B cell (primary cell): ENCODE data around the gene CWC27. TPM values are rescaled to one million over a fixed set of nuclear protein-coding genes. Genes with fewer than 3 reads are reported as not detected.

Experiments
- ATAC-seq: fragments of 200-7000 bp; cut with Tn5 transposase; one replicate; pipeline ENCODE4 v1.10.0; 2021; ENCODE audit warnings: low read depth, mild to moderate bottlenecking, moderate number of reproducible peaks, moderate library complexity
- CTCF ChIA-PET: fragments of 350-600 bp; sonication (Branson Sonifier 250); formaldehyde crosslinking; loops from one replicate; lab custom pipeline; 2021; ENCODE audit warnings: antibody characterized with exemption, inconsistent platforms; lab: Charles Lee
- POLR2A ChIA-PET: fragments of 350-600 bp; sonication (Branson Sonifier 250); formaldehyde crosslinking; loops from one replicate; lab custom pipeline; 2021; ENCODE audit warnings: antibody characterized with exemption; lab: Charles Lee
- DNase-seq: peaks from one replicate; pipeline ENCODE4 v3.0.0; 2013
- H2AFZ ChIP-seq: 2 replicates; pipeline ENCODE4 v1.6.1; 2012; ENCODE audit warnings: mild to moderate bottlenecking, low read depth, low read length; ENCODE audit not compliant: insufficient read depth, poor library complexity, severe bottlenecking
- H3K27ac ChIP-seq, 2 donors: 1 replicate in 1 of 2; 2 replicates in 1 of 2; pipeline ENCODE4 v1.5.1; 2012 to 2013; ENCODE audit warnings: low read length in 2 of 2, mild to moderate bottlenecking in 2 of 2, moderate library complexity in 1 of 2
- H3K27me3 ChIP-seq, 4 experiments: fragments of 200-600 bp in 1 of 4; sonication (generic) in 1 of 4; replicated peaks in 1 of 4; 1 replicate in 2 of 4; 2 replicates in 2 of 4; pipeline versions ENCODE4 v1.6.1 to v1.7.0; 2013 to 2016; ENCODE audit warnings: low read length in 3 of 4, mild to moderate bottlenecking in 2 of 4, mixed read lengths in 1 of 4, moderate library complexity in 1 of 4; ENCODE audit not compliant: insufficient read depth in 4 of 4, control insufficient read depth in 3 of 4; ENCODE audit errors: control extremely low read depth in 1 of 4
- H3K36me3 ChIP-seq, 2 experiments: replicated peaks in 1 of 2; 1 replicate in 1 of 2; 2 replicates in 1 of 2; pipeline versions ENCODE4 v1.6.1 to v1.7.1; 2013; ENCODE audit warnings: low read length in 1 of 2; ENCODE audit not compliant: insufficient read depth in 2 of 2, control insufficient read depth in 1 of 2; ENCODE audit errors: control extremely low read depth in 1 of 2, extremely low read depth in 1 of 2
- H3K4me1 ChIP-seq, 2 donors: fragments of 200-600 bp in 1 of 2; sonication (generic) in 1 of 2; 1 replicate in 1 of 2; 2 replicates in 1 of 2; pipeline versions ENCODE4 v1.5.1 to v1.6.1; 2013 to 2017; ENCODE audit warnings: low read length in 2 of 2; ENCODE audit not compliant: control insufficient read depth in 2 of 2, insufficient read depth in 2 of 2
- H3K4me2 ChIP-seq: replicated peaks from 2 replicates; pipeline ENCODE3; 2012; ENCODE audit warnings: mild to moderate bottlenecking, low read depth, low read length; ENCODE audit not compliant: poor library complexity, severe bottlenecking
- H3K4me3 ChIP-seq, 5 experiments: fragments of 200-600 bp in 1 of 5; sonication (generic) in 1 of 5; 1 replicate in 3 of 5; 2 replicates in 2 of 5; pipeline versions ENCODE4 v1.5.1 to v1.7.0; 2011 to 2016; ENCODE audit warnings: low read length in 4 of 5, mild to moderate bottlenecking in 4 of 5, low read depth in 2 of 5, control low read depth in 1 of 5, moderate library complexity in 1 of 5; ENCODE audit not compliant: insufficient read depth in 1 of 5; ENCODE audit errors: control extremely low read depth in 1 of 5, extremely low read depth in 1 of 5
- H3K79me2 ChIP-seq: fragments of 200-600 bp; sonication (generic); one replicate; pipeline ENCODE4 v1.6.0; 2016; ENCODE audit warnings: low read length; ENCODE audit not compliant: control insufficient read depth, insufficient read depth
- H3K9ac ChIP-seq: fragments of 200-600 bp; sonication (generic); 2 replicates; pipeline ENCODE4 v1.6.1; 2017; ENCODE audit warnings: mild to moderate bottlenecking, low read length, moderate library complexity
- H3K9me3 ChIP-seq, 3 donors: one replicate each; pipeline versions ENCODE4 v1.6.1 to v1.7.1; 2013; ENCODE audit warnings: low read length in 2 of 3; ENCODE audit not compliant: control insufficient read depth in 2 of 3, insufficient read depth in 1 of 3; ENCODE audit errors: control extremely low read depth in 1 of 3
- H4K20me1 ChIP-seq: 2 replicates; pipeline ENCODE4 v1.6.0; 2012; ENCODE audit warnings: mild to moderate bottlenecking, low read length; ENCODE audit not compliant: insufficient read depth, control insufficient read depth, poor library complexity, severe bottlenecking
- H3K27ac Mint-ChIP-seq: one replicate; pipeline ENCODE4 v1.8.0; 2021; ENCODE audit warnings: mixed read lengths
- H3K27me3 Mint-ChIP-seq: one replicate; pipeline ENCODE4 v1.8.0; 2021; ENCODE audit warnings: mixed read lengths
- H3K4me1 Mint-ChIP-seq: one replicate; pipeline ENCODE4 v1.8.0; 2021; ENCODE audit warnings: mixed read lengths
- H3K4me3 Mint-ChIP-seq: one replicate; pipeline ENCODE4 v1.8.0; 2021; ENCODE audit warnings: mixed read lengths
- H3K9me3 Mint-ChIP-seq: one replicate; pipeline ENCODE4 v1.8.0; 2022; ENCODE audit warnings: mixed read lengths; ENCODE audit not compliant: insufficient read depth
- EZH2 ChIP-seq: IDR thresholded peaks from 2 replicates; pipeline ENCODE4 v1.6.1; 2012; ENCODE audit warnings: borderline replicate concordance, low read depth, mild to moderate bottlenecking, moderate library complexity, low read length; ENCODE audit not compliant: insufficient read depth, poor library complexity, severe bottlenecking
- WGBS: methylation state at CpG from one replicate; pipeline ENCODE4 v1.1.5; 2013; ENCODE audit warnings: missing lambda C conversion rate; ENCODE audit not compliant: insufficient coverage; 5-methylcytosine and 5-hydroxymethylcytosine counted together
- intact Hi-C: fragments of 100-400 bp; cut with micrococcal nuclease; formaldehyde crosslinking; loops from one replicate; pipeline ENCODE4 v1.10.0; 2022
- polyA plus RNA-seq: library from polyadenylated mRNA; depleted of rRNA; stranded (reverse); fragments of >200 nt; gene quantifications from 2 replicates; pipeline ENCODE4 v1.2.3, GENCODE V29; 2012
- total RNA-seq, 2 donors: library from RNA; stranded (reverse); fragments of 120-200 nt in 1 of 2; gene quantifications; 1 replicate in 1 of 2; 2 replicates in 1 of 2; pipeline versions ENCODE4 v1.2.3 to v1.2.4, GENCODE V29; 2013 to 2022
- TF ChIP-seq, protein P1 (sequence below): fragments of 200-600 bp; IDR thresholded peaks from one replicate; pipeline ENCODE4 v1.8.0; 2022; ENCODE audit warnings: antibody characterized with exemption, mild to moderate bottlenecking

CWC27 gene
- total and polyA plus RNA-seq, 2 donors (not counting 1 experiment from before 2014, with no cell fraction given): 6.6 to 30.5 TPM

- H3K4me1 Mint-ChIP-seq: peaks cover 20% of the 10 kb centered on the region
- no peak overlapping the region for H2AFZ ChIP-seq
- no peaks in the 10 kb centered on the region for H3K79me2 ChIP-seq
- H3K4me3 ChIP-seq: no peak overlapping the region
- H3K9me3 ChIP-seq: no peaks in the 10 kb centered on the region
- TF ChIP-seq, protein P1, sequence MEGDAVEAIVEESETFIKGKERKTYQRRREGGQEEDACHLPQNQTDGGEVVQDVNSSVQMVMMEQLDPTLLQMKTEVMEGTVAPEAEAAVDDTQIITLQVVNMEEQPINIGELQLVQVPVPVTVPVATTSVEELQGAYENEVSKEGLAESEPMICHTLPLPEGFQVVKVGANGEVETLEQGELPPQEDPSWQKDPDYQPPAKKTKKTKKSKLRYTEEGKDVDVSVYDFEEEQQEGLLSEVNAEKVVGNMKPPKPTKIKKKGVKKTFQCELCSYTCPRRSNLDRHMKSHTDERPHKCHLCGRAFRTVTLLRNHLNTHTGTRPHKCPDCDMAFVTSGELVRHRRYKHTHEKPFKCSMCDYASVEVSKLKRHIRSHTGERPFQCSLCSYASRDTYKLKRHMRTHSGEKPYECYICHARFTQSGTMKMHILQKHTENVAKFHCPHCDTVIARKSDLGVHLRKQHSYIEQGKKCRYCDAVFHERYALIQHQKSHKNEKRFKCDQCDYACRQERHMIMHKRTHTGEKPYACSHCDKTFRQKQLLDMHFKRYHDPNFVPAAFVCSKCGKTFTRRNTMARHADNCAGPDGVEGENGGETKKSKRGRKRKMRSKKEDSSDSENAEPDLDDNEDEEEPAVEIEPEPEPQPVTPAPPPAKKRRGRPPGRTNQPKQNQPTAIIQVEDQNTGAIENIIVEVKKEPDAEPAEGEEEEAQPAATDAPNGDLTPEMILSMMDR: no peak
- TF ChIP-seq EZH2: no peak
- H3K9me3 Mint-ChIP-seq: no peaks in the 10 kb centered on the region
- no peaks in the 10 kb centered on the region for H3K27me3 Mint-ChIP-seq
- H3K27me3 ChIP-seq: no peaks in the 10 kb centered on the region
- no peak overlapping the region for H3K27ac ChIP-seq
- no peak for DNase-seq
- CTCF ChIA-PET: interaction anchor here (0.5 kb wide), 1 partner anchor 72 kb away, joined by 4 read pairs; no protein-coding TSS in a partner anchor
- POLR2A ChIA-PET: no interaction called here
- WGBS: 100% methylated on average over 2 of the region's 2 CpGs
- H3K9ac ChIP-seq: no peak overlapping the region
- ATAC-seq: no peak
- H3K4me3 Mint-ChIP-seq: no peak overlapping the region
- no peak overlapping the region for H3K27ac Mint-ChIP-seq
- no peaks in the 10 kb centered on the region for H4K20me1 ChIP-seq
- peaks cover 12 to 13% of the 10 kb centered on the region in 2 donors for H3K4me1 ChIP-seq
- H3K36me3 ChIP-seq: no peaks in the 10 kb centered on the region
- H3K4me2 ChIP-seq: no peak overlapping the region
- intact Hi-C loops: no loop called here
Measured at GRCh38 chr5:65041296-65042158, 272.8 kb downstream of the CWC27 start.

DNA sequence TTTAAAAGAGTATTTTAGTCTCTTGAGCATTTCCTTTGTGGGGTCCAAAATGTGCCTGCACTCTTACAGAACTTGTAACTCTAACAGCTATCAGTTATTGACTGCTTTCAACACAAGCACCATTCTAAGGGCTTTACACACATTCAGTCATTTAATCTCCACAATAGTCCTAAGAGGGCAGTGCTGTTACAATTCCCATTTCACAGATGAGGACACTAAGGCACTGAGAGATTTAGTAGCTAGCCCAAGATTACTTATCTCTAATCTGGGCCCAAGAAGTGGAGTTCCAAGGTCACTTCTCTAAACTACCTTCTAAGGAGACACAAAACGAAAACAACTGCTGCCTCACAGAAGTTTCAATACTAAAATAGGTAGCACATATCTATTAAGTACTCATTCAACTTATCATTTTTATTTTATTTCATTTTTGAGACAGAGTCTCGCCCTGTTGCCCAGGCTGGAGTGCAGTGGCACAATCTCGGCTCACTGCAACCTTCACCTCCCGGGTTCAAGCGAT is 275.2 kb downstream of the CWC27 start:
- CTCF ChIA-PET: no interaction called here
- H3K9me3 Mint-ChIP-seq: no peaks in the 10 kb centered on the region
- H3K4me3 ChIP-seq: no peak overlapping the region
- POLR2A ChIA-PET: no interaction called here
- no peak overlapping the region for H3K4me3 Mint-ChIP-seq
- no peak overlapping the region for H3K9ac ChIP-seq
- H3K36me3 ChIP-seq: no peaks in the 10 kb centered on the region
- H3K9me3 ChIP-seq: no peaks in the 10 kb centered on the region
- no peak for DNase-seq
- H3K4me1 ChIP-seq: peaks cover 8 to 12% of the 10 kb centered on the region in 2 donors
- H3K27ac ChIP-seq: no peak overlapping the region
- no peaks in the 10 kb centered on the region for H3K27me3 Mint-ChIP-seq
- H3K27ac Mint-ChIP-seq: no peak overlapping the region
- no peaks in the 10 kb centered on the region for H3K79me2 ChIP-seq
- no peaks in the 10 kb centered on the region for H4K20me1 ChIP-seq
- no peak for TF ChIP-seq EZH2
- TF ChIP-seq, protein P1: no peak
- no peaks in the 10 kb centered on the region for H3K27me3 ChIP-seq
- intact Hi-C loops: no loop called here
- no peak for ATAC-seq
- 81% methylated on average over 5 of the region's 5 CpGs for WGBS
- peaks cover 13% of the 10 kb centered on the region for H3K4me1 Mint-ChIP-seq
- no peak overlapping the region for H3K4me2 ChIP-seq
- H2AFZ ChIP-seq: no peak overlapping the region
